Stimulated activated CD8-positive, alpha-beta memory T cell treated with anti-CD3 and anti-CD28 coated beads, Interleukin-12 subunit alpha, Interleukin-12 subunit beta, amount 100 ng/mL, for 1 hour (primary cell): ENCODE results near the gene LRRC23.
A peak's percentile ranks its signal among the peaks of the same experiment; 100 is the strongest.
"Not testable (repeated sequence)": the region's sequence is repeated elsewhere in the genome, so short reads cannot be mapped to it uniquely, and the experiment has no call there.

Experiments
- DNase-seq: peaks from one replicate; pipeline ENCODE4 v3.0.0-alpha.2; 2020; ENCODE audit warnings: low read depth

Gene LRRC23, protein sequence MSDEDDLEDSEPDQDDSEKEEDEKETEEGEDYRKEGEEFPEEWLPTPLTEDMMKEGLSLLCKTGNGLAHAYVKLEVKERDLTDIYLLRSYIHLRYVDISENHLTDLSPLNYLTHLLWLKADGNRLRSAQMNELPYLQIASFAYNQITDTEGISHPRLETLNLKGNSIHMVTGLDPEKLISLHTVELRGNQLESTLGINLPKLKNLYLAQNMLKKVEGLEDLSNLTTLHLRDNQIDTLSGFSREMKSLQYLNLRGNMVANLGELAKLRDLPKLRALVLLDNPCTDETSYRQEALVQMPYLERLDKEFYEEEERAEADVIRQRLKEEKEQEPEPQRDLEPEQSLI

DNA sequence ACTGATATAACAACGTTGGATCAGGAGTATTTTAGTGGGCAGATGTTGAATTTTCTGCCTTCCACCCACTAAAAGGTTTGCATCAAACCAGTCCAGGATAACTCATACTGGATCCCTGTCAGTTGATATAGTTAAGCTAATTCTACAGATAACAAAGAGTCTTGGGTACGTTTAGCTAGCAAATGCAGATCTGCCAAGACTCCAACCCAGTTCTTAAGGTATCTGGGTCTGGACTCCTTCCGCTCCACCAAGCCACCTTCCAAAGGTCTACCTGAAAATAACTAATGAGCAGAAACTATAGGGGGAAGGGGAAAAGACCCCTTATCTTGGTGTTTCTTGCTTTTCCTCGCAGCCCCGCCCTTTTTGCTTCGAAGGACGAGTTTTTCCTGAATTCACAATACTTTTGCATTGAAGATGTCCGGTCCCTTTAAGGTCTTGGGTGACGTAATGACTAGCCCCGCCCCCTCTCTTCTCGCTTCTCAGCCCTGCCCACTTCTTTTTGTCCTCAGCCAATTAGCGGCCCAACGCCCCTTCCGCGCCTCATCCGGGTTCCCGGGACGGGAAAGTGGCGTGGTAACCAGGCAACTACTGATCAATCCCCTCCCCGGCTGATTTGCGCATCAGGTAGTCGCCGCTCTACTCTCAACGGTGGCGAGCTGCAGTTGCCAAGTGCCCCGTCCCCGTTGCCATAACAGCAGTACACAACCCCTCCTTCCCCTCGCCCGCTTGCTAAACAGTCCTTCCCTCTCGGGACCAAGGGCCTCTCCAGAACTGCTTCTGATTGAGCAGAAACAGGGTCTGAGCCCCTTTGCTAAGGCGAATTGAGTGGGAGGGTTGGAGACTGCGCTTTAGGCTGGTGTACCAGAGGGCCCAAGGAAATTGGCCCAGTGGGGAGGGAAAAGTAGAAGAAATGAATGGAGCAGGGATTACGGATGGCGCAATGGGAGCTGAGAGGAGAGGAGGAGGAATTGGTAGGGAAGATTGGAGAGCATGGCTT, at the start of gene LRRC23:
TSS of gene LRRC23 (plus strand) at position 543 of the 997 bp plus-strand sequence. CDS start 812 bp downstream, outside the sequence.
- DNase-seq, result peak; percentile 97

DNA sequence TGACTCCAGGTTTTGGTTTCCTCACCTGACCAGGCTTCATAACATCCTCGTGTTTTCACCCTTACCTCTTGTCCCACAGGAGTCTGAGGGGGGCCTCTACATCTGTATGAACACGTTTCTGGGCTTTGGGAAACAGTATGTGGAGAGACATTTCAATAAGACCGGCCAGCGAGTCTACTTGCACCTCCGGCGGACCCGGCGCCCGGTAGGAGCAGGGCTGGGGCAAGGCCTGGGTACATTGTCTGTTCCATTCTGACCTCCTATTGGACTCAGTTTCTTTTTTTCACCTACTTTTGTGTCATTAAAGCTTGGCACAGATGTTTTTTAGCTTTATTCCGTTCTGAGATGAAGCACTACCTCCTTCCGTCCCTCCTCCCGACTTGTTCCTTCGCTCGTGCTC, 49.3 kb upstream of the LRRC23 start:
- DNase-seq, result no peak

DNA sequence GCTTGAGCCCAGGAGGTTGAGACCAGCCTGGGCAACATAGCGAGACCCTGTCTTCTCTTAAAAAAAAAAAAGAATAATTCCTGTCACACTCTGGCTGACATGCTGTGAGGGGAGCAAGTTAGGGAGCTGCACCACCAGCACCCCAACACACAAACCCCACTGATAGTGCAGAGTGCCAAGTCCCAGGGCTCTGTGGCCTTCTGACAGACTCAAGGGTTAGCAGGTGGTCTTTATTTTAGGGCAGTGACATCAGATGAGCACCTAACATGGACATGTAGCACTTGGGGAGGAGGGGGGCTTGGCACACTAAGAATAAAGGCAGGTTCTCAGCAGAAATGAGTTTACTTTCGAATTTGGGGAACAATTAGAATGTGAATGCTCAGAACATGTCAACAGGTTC, 45.8 kb upstream of the LRRC23 start:
- DNase-seq, result no peak

DNA sequence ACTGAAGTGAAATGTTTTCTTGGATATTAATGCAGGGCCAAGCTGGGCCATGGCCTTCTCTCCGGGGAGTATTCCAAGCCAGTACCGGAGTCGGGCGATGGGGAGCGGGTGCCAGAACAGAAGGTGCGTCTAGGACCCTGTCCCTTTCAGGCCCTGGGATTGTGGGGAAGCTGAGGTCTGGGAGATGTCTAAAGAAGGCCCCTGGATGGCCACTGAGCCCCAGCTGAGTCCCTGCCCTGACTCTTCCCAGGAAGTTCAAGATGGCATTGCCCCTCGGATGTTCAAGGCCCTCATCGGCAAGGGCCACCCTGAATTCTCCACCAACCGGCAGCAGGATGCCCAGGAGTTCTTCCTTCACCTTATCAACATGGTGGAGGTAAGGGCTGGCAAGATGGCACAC, 44.5 kb upstream of the LRRC23 start:
- no peak for DNase-seq

DNA sequence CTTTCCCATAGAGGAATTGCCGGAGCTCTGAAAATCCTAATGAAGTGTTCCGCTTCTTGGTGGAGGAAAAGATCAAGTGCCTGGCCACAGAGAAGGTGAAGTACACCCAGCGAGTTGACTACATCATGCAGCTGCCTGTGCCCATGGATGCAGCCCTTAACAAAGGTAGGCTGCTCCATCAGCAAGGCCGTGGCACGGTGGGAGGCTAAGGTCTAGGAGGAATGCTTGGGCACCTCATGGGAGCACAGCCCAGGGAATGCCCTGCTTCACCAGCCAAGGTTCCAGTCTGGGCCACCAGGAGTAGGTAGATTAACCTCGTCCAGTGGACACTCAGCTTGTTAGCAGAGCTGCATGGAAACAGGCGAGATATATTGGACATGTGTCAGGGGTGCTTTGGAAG, 43.7 kb upstream of the LRRC23 start:
- DNase-seq, result no peak

DNA sequence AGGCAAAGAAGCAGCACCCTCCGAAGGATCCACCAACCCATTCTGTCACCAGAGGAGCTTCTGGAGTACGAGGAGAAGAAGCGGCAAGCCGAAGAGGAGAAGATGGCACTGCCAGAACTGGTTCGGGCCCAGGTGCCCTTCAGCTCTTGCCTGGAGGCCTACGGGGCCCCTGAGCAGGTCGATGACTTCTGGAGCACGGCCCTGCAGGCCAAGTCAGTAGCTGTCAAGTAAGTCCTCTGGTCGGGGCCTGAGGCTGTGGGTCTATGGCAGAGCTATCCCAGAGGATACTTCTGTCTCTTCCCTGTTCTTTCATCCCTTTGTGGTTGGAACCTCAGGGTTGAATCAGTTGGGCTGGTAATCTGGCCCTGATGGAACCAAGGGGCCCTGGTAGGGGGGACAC, 43.2 kb upstream of the LRRC23 start:
- DNase-seq, result no peak

DNA sequence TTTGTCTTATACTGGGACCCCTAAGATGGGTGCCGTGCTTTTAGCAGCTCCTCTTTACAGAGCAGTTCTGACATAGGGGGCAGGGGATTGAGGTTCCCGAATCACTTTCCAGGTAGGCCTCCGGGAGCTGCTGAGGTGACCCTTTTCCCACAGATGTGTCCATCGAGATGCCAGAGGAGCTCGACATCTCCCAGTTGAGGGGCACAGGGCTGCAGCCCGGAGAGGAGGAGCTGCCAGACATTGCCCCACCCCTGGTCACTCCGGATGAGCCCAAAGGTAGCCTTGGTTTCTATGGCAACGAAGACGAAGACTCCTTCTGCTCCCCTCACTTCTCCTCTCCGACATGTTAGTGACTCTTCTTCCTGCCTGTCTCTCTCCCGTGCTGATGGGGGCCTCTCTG, 41.6 kb upstream of the LRRC23 start:
- DNase-seq, result no peak

DNA sequence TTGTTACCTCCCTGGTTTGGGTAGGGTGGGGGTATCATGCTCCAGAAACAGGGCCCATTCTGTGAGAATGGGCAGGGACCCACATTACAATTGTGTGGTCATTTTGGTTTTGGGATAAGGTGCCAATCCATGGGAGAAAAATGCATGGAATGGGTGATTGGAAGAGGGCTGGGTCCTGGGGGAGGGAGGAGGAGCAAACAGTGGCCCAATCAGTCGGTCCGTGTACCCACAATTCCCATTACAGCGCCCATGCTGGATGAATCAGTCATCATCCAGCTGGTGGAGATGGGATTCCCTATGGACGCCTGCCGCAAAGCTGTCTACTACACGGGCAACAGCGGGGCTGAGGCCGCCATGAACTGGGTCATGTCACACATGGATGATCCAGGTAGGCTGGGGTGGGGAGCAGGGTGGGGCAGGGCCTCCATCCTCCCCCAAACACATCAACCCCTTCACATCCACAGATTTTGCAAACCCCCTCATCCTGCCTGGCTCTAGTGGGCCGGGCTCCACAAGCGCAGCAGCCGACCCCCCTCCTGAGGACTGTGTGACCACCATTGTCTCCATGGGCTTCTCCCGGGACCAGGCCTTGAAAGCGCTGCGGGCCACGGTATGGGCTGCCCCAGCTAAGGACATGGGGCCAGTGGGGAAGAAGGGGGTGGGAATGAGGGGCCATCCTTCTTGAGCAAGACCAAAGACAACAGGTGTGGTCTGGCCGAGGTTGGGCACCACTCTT, 40.9 kb upstream of the LRRC23 start:
- no peak for DNase-seq

DNA sequence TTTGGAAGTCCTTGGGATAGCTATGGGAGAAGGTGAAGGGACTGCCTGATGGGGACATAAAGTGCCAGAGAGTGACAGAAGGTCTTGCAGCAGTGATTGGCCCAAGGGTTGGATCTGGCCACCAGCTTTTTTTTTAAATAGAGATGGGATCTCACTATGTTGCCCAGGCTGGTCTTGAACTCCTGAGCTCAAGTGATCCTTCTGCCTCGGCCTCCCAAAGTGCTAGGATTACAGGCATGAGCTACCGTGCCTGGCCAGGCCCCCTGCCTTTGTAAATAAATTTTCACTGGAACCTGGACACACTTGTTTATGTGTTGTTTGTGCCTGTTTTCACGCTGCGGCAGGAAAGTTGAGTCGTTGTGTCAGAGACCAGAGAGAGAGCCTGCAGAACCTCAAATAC, 39.3 kb upstream of the LRRC23 start:
- not testable (repeated sequence) for DNase-seq

DNA sequence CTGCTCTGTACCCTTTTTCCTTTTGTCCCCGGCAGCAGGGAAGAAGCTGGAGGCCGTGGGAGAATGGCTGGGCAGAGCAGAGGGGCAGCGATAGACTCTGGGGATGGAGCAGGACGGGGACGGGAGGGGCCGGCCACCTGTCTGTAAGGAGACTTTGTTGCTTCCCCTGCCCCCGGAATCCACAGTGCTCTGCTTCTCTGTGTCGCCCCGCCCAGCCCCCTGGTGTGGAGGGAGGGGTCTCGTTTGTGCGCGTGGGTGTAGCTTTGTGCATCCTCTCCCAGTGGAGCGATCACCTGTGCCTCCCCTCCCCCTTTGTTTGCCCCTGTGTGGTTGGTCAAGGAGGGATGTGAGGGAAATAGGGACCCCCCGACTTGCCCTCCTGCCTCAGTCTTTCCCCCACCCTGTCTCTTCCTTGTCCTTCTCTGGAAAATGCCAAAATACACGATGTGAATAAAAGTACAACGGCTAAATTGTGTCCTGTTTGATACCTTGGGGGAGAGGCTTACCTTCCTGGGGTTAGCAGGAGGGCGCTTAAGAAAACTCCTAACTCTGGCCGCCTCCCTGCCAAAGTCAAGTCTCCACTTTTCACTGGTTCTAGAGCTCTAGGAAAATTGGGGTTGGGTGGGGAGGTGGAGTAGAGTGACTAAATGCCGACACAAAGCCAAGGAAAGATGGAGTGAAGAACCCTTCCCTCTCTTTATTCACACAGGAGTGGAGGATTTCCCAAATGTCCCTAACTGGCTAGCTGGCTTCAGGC, 38.3 kb upstream of the LRRC23 start:
- no peak for DNase-seq

DNA sequence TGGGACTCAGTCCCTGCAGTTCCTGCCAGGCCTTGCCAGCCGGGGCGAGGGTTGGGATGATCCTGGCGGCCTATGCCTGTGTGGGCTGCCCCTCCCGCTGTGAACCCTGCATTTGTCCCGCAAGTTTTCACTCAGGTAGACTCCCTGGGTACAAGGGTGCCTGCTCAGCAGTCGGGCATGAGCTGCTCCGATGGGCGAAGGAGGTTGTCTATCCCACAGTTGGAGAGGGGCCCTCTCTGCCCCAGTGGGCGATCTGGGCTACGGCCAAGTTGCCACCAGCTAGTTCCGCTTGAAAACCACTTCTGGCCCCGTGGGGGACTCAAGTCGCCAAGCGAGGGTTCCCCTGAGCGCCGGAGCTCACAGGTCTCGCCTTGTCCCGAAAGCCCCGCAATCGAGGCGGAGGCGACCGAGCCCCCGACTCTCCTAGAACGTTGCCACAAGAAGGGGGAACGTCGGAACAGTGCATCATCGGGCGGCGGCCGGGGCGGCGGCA, 37.7 kb upstream of the LRRC23 start:
- no peak for DNase-seq

DNA sequence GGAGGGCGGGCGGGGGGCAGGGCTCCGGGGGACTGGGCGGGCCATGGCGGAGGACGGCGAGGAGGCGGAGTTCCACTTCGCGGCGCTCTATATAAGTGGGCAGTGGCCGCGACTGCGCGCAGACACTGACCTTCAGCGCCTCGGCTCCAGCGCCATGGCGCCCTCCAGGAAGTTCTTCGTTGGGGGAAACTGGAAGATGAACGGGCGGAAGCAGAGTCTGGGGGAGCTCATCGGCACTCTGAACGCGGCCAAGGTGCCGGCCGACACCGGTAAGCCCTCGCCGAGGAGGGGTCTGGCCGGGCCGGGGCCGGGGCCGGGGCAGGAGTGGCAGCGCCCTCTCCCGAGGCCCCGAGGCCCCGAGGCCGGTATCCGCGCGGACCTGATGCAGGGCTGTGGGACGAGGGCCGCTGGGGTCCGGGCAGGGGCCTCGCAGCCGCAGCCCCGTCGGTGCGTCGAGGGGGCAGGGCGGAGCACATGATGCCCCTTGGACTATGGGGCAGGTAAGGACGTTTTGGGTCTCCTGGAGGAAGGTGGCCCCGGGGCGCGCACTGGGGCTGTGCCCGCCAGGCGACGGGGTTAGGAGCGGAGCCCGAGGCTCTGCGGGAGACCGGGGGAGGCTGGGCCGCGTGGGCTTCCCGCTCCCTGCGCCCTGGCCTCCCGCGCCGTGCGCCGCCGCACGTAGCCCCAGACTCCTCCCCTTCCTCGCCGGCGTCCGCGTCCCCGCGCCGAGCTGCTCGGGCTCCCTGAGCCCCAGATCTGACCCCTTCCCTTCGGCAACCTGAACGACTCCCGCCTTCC, 37.0 kb upstream of the LRRC23 start, which contains the start of gene TPI1:
TSS of gene TPI1 (plus strand) at position 119 of the 798 bp plus-strand sequence. CDS start at position 155, 36 bp downstream.
- DNase-seq, result peak; percentile 56

DNA sequence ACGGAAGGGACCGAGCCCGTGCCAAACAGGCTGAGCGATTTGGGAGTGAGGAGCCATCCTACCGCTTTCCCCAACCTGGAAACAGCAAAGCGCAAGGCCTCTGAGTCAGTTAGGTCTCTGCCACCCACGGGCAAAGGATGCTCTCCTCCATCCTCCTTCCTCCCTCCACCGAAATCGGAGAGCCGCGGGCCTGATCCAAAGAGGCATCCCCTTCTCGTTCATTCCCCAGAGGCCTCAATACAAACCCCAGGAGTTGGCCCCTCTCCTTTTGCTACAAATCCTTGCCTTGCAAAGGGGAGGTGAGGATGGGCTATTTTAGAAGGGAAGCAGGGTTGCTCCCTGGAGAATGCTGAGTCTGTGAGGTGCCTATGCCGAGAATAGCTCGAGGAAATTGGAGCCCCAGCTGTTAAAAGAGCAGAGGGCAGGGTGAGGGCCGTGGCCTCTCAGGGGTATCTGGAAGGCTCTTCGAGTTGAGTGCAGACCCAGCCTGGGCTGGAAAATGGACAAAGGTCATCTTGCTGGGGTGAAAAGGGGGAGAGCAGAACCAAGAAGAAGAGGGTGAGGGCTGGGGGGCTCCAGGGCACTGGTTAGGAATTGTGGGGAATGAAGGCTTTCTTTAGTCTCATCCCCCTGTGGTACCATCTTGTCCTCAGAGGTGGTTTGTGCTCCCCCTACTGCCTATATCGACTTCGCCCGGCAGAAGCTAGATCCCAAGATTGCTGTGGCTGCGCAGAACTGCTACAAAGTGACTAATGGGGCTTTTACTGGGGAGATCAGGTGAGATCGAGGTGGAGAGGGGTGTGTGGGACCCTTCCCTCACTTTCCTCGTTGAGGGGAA, 36.2 kb upstream of the LRRC23 start:
- no peak for DNase-seq

DNA sequence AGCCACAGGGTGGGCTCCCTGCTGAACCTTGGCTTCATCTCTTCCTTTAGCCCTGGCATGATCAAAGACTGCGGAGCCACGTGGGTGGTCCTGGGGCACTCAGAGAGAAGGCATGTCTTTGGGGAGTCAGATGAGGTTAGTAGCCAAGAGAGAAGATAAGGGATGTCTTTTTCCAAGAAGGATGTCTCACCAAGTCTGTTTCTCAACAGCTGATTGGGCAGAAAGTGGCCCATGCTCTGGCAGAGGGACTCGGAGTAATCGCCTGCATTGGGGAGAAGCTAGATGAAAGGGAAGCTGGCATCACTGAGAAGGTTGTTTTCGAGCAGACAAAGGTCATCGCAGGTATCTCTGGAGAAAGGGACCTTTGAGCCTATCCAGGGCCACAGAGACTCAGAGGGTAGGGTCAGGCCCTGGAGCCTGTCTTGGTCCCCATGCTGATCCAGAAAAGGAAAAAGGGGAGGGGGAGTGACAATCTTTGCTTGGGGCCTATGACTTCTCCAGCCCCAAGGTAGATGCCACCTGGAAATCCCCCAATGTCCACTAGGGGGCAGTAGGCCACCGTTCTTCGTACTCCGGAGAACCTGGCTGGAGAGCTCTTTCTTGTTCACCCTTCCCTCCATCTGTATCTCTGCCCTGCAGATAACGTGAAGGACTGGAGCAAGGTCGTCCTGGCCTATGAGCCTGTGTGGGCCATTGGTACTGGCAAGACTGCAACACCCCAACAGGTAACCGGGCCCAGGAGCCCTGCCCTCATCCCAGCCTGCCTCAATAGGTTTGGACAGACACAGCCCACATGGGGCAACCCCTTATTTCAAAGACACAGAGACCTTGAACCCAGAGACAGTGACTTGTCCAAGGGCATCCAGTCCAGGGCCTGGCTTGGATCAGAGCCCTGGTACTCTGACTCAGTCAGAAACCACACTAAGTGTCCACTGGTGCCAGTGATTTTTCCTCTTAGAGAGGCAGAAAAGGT, 35.3 kb upstream of the LRRC23 start:
- DNase-seq, result peak; percentile 76

DNA sequence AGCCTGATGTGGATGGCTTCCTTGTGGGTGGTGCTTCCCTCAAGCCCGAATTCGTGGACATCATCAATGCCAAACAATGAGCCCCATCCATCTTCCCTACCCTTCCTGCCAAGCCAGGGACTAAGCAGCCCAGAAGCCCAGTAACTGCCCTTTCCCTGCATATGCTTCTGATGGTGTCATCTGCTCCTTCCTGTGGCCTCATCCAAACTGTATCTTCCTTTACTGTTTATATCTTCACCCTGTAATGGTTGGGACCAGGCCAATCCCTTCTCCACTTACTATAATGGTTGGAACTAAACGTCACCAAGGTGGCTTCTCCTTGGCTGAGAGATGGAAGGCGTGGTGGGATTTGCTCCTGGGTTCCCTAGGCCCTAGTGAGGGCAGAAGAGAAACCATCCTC, 34.3 kb upstream of the LRRC23 start:
- DNase-seq, result not testable (repeated sequence)

DNA sequence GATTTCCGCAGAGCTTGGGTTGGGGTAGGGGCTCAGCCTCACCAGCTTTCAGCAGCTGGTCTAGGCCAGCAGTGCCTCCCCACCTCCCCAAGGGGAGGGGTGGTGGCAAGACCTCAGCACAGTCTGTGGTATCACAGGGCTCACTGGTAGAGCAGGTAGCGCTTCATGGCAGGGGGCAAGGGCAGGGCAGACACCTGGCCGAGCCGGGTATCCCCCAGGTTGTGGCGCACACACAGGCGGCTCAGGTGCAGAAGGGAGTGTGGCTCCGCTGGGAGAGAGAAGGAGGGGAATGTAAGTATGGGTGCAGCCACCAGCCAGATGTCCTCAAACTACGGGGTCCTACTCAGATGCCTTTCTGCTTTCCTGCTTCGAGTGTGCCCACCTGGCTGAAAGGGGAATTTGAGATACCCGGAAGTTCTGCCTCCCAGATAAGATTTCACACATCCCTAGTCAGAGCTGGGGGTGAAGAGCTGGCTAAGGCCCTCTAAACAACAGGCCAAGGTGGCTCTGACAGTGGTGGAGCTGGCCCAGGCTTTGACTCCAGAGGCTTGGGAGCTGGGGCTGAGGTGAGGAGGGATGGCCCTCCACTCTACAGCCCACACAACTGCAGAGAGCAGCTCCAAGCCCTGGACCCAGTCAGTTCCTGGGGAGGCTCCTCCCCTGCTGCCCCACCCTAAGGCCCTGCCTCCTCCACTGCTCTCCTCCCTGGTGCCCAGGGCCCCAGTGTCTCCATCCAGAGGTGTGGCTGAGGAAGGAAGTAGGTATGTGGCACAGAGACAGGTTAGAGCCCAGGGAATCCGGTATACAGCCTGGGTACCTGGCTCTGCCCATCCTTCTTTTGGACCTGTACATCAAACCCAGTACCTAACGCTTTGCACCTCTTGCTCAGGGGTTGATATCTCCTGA, 33.3 kb upstream of the LRRC23 start:
- no peak for DNase-seq
